CD4-positive, alpha-beta T cell treated with Interleukin-15 for 1 hour (primary cell): Measurements from ENCODE around the gene TMPRSS3.

ENCODE experiments used
- DNase-seq: peaks from one replicate; pipeline ENCODE4 v3.0.0-alpha.2; 2020

TMPRSS3 gene

GRCh38 chr21:42367367-42368165, 28.3 kb downstream of the TMPRSS3 start:
- DNase-seq = no peak

GRCh38 chr21:42366292-42367010, 29.4 kb downstream of the TMPRSS3 start, which contains the start of gene TFF1:
TSS of gene TFF1 (minus strand) at chr21:42366535. CDS start at chr21:42366495, 40 bp downstream.
- DNase-seq = no peak

GRCh38 chr21:42365770-42366169, 30.1 kb downstream of the TMPRSS3 start:
- no peak for DNase-seq

GRCh38 chr21:42364304-42364865, 31.5 kb downstream of the TMPRSS3 start:
- DNase-seq = no peak

GRCh38 chr21:42363312-42363711, 32.5 kb downstream of the TMPRSS3 start:
- DNase-seq = no peak

GRCh38 chr21:42362700-42363099, 33.2 kb downstream of the TMPRSS3 start:
- DNase-seq = no peak

GRCh38 chr21:42362198-42362597, 33.7 kb downstream of the TMPRSS3 start:
- no peak for DNase-seq

- DNase-seq = no peak
These were observed 34.6 kb downstream of the TMPRSS3 start for GRCh38 chr21:42361286-42361685.

GRCh38 chr21:42360317-42360716, 35.5 kb downstream of the TMPRSS3 start:
- no peak for DNase-seq

- no peak for DNase-seq
These were observed 36.9 kb downstream of the TMPRSS3 start for GRCh38 chr21:42358937-42359336.

- DNase-seq = no peak
These were observed 37.6 kb downstream of the TMPRSS3 start for GRCh38 chr21:42358261-42358660.

- no peak for DNase-seq
These were observed 38.5 kb downstream of the TMPRSS3 start for GRCh38 chr21:42357307-42357706.

- DNase-seq = no peak
These were observed 39.2 kb downstream of the TMPRSS3 start for GRCh38 chr21:42356650-42357049.

- no peak for DNase-seq
These were observed 39.8 kb downstream of the TMPRSS3 start for GRCh38 chr21:42356046-42356445.

- DNase-seq = no peak
These were observed 42.2 kb downstream of the TMPRSS3 start for GRCh38 chr21:42353623-42354022.

GRCh38 chr21:42352441-42353095, 43.3 kb downstream of the TMPRSS3 start:
- no peak for DNase-seq

GRCh38 chr21:42351626-42352440, 44.0 kb downstream of the TMPRSS3 start:
- DNase-seq = no peak

- DNase-seq = no peak
These were observed 44.9 kb downstream of the TMPRSS3 start, which contains the start of gene TFF2 for GRCh38 chr21:42350927-42351426. TSS of gene TFF2 (minus strand) at chr21:42350994. CDS start at chr21:42350957, 37 bp downstream.

GRCh38 chr21:42350318-42350910, 45.4 kb downstream of the TMPRSS3 start:
- DNase-seq = no peak

GRCh38 chr21:42349420-42350317, 46.2 kb downstream of the TMPRSS3 start:
- no peak for DNase-seq

GRCh38 chr21:42348762-42349161, 47.1 kb downstream of the TMPRSS3 start:
- DNase-seq = no peak
